GM18870 (cell line): ENCODE measurements around the gene CALHM2.
"Not testable (repeated sequence)": the region's sequence is repeated elsewhere in the genome, so short reads cannot be mapped to it uniquely, and the experiment has no call there.

ENCODE experiments used
- ATAC-seq: cut with Tn5 transposase; IDR thresholded peaks from one replicate; pipeline ENCODE4 v1.9.1; 2021; ENCODE audit warnings: moderate library complexity; ENCODE audit not compliant: unreplicated experiment

Gene CALHM2

GRCh38 chr10:103451831-103452505 lies at the start of gene CALHM2:
CALHM2 (minus strand) TSS chr10:103452370; CDS start chr10:103449941, 2,429 bp downstream.
- ATAC-seq = no peak

GRCh38 chr10:103501186-103501585 lies 49.0 kb upstream of the CALHM2 start:
- no peak for ATAC-seq

GRCh38 chr10:103500481-103500880 lies 48.3 kb upstream of the CALHM2 start:
- ATAC-seq = no peak

- no peak for ATAC-seq
Measured at GRCh38 chr10:103499881-103500280, 47.7 kb upstream of the CALHM2 start.

- ATAC-seq = no peak
Measured at GRCh38 chr10:103498936-103499638, 46.9 kb upstream of the CALHM2 start.

GRCh38 chr10:103497161-103497915 lies 45.2 kb upstream of the CALHM2 start:
- no peak for ATAC-seq

- ATAC-seq = no peak
Measured at GRCh38 chr10:103495321-103495720, 43.2 kb upstream of the CALHM2 start.

- no peak for ATAC-seq
Measured at GRCh38 chr10:103493916-103494877, 42.0 kb upstream of the CALHM2 start.

- no peak for ATAC-seq
Measured at GRCh38 chr10:103493362-103493915, 41.3 kb upstream of the CALHM2 start, which contains the start of gene NEURL1. NEURL1 (plus strand) TSS chr10:103493705; CDS start chr10:103494388, 683 bp downstream.

GRCh38 chr10:103492655-103493261 lies 40.6 kb upstream of the CALHM2 start:
- no peak for ATAC-seq

GRCh38 chr10:103491729-103492364 lies 39.7 kb upstream of the CALHM2 start:
- ATAC-seq = no peak

GRCh38 chr10:103490986-103491314 lies 38.8 kb upstream of the CALHM2 start:
- peak; percentile 17 for ATAC-seq

- ATAC-seq = no peak
Measured at GRCh38 chr10:103487410-103487708, 35.2 kb upstream of the CALHM2 start.

- not testable (repeated sequence) for ATAC-seq
Measured at GRCh38 chr10:103486635-103487409, 34.7 kb upstream of the CALHM2 start.

GRCh38 chr10:103481974-103482531 lies 29.9 kb upstream of the CALHM2 start:
- no peak for ATAC-seq

GRCh38 chr10:103480521-103480920 lies 28.4 kb upstream of the CALHM2 start:
- no peak for ATAC-seq

GRCh38 chr10:103479135-103479534 lies 27.0 kb upstream of the CALHM2 start, which contains the start of gene CALHM3:
CALHM3 (minus strand) TSS chr10:103479240; CDS start chr10:103479032, 208 bp downstream.
- no peak for ATAC-seq

- ATAC-seq = no peak
Measured at GRCh38 chr10:103478671-103479070, 26.5 kb upstream of the CALHM2 start.
